ENCODE measurements around the gene CA7.
"Not testable (repeated sequence)": the region's sequence is repeated elsewhere in the genome, so short reads cannot be mapped to it uniquely, and the experiment has no call there.

Gene CA7

DNA sequence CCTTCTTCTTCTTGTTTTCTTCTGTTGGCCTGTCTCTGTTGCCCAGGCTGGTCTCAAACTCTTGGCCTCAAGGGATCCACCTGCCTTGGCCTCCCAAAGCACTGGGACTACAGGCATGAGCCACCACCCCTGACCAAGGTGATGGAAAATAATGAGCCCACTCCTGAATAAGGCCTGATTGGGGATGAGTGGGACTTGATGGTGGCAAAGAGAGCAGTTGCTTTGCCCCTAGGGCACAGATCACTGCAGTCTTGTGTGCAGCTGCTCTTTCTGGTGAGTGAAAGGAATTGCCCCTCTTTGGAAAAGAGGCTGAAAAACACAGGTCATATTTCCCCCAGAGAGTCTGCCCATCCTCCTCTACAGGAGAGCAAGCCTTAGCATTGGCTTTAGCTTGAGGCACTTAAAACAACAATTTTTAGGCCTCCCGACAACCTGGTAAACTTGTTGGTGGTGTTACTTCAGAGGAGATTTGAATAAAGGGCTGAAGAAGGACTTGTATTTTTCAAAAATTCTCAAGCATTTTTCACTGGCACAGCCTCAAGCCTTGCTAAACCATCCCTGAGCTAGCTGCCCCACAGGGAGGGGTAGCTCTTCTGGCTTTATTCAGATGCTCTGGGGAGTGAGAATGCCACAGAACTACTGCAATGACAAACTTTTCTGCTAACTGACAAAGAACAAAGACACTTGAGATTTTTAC, 30.0 kb downstream of the CA7 start:
- DNase-seq = no peak

DNA sequence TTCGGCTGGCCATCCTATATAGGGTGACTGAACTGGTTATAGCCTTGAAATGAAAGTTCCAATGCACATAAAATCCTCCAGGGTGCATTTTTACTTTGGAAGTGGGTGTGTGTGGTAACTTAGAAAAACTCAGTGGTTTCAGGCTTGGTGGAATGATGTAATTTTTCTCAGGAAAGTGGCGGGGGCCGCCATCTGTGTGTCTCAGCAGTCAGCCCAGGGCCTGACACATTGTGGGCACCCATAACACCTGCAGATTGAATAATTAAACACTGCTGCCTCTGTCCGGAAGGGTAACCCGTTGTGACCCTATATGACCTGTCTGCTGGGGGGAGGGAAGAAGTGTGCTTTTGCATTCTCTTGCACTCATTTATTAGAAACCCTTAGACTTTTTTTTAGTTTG, 33.9 kb downstream of the CA7 start:
- DNase-seq = peak; percentile 28

DNA sequence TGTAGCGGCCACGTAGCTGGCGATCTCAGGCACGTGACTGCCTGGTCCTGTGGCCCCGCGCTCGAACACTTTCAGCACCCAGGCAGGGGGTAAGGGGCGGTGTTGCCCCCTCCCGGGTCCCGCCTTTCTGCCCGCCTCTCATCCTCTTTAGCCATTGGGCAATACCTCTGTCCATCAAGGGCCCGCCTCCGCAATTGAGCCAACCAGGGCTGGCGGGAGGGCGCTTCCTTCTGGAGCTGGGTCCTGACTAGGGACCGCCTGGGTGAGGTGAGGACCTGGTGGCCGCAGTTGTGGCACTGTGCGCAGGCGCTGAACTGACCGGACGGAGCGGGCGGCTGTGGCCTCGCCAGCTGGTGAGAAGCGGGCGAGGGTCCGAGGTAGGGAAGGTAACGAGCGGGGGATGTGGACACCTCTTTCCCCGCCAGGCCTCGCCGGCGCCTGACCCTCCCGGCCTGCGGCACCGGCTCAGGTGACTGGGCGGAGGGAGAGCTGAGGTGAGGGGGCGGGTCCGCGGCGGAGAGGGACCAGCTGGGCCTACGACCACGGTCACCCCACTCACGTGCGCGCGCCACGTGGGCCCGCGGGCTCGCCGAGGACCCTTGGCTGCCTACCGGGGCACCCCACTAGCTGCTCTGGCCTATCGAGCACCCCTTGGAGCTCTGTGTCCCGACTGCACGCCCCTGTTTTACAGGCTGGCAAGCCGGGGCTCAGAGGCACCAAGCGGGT, 36.2 kb downstream of the CA7 start, which contains the start of gene PDP2:
Gene PDP2, plus strand, starts transcription at position 228 of the 726 bp plus-strand sequence. CDS start 3,770 bp downstream, outside the sequence.
- peak; percentile 88 for DNase-seq

DNA sequence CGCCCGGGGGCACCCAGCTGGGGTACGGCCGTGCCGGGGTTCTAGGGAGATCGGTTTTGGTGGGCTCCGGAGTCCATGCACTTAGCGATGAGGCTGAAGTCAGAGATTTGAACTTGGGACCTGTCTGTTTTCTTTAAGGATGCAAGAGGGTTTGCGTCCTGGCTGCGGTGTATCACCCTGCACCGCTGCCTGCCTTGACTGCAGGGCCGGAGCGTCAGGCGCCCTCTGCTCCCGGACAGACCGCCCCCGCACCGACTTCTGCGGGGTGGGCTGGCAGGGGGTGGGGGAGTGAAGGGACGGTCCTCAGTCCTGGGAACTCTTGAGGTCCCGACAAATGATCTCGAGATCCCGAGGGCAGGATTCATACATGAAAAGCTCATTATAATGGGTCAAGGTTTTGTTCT, 36.8 kb downstream of the CA7 start:
- no peak for DNase-seq

GRCh38 chr16:66881560-66881959, 37.3 kb downstream of the CA7 start:
- no peak for DNase-seq

DNA sequence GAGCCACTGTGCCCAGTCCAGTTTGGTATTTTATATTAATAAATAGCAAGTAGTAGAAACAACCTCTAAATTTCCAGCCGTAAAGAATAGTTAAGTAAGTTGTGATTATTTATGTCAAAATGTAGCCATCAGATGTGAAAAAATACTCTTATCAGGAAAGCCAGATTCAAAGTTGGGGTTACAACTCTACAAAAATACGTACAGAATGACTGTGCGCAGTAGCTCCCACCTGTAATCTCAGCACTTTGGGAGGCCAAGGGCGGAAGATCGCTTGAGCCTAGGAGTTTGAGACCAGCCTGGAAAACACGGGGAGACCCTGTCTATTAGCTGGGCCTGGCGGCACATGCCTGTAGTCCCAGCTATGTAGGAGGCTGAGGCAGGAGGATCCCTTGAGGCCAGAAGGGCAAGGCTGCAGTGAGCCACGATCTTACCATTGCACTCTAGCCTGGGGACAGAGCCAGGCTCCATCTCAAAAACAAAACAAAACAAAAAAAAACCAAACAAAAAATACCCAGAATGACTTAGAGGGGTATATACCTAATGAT, 37.8 kb downstream of the CA7 start:
- DNase-seq = no peak

- DNase-seq = no peak
Measured at GRCh38 chr16:66882702-66883101, 38.5 kb downstream of the CA7 start.

- DNase-seq = no peak
Measured at GRCh38 chr16:66885491-66885890, 41.3 kb downstream of the CA7 start.

DNA sequence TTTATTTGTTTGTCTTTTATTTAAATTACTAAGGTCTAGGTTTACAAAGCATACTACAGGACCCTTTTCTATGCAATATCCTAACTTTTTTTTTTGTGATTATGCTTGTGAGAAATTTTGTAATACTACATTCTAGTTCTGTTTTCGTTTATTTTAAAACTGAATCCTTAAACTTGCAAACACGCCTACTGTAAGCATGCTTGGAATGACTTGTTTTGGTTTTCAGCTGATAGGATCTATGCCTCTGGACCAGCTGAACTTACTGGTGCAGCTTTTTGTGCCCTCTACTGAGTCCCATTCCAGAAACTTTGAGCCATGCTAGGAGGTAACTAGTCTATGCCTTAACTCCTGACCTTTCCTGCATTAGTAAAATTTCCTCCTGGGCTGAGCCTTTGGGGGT, 42.1 kb downstream of the CA7 start:
- DNase-seq = no peak

DNA sequence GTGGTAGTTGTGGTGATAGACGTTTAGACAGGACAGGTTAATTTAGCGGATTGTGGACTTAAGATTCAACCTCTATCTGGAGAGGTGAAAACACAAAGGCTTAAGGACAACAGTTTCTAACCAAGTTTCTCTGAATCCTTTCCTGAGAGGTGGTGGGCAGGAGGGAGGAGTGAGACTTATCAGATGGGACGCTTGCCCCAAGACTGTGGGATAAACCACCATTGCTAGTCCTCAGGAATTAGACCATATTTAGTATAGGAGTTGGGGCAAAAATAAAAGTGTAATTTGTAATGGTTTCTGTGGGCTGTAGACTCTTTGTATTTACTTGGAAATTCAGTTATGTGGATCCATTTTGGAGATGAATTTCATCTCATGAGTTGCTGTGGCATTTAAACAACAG, 42.7 kb downstream of the CA7 start:
- DNase-seq = no peak

DNA sequence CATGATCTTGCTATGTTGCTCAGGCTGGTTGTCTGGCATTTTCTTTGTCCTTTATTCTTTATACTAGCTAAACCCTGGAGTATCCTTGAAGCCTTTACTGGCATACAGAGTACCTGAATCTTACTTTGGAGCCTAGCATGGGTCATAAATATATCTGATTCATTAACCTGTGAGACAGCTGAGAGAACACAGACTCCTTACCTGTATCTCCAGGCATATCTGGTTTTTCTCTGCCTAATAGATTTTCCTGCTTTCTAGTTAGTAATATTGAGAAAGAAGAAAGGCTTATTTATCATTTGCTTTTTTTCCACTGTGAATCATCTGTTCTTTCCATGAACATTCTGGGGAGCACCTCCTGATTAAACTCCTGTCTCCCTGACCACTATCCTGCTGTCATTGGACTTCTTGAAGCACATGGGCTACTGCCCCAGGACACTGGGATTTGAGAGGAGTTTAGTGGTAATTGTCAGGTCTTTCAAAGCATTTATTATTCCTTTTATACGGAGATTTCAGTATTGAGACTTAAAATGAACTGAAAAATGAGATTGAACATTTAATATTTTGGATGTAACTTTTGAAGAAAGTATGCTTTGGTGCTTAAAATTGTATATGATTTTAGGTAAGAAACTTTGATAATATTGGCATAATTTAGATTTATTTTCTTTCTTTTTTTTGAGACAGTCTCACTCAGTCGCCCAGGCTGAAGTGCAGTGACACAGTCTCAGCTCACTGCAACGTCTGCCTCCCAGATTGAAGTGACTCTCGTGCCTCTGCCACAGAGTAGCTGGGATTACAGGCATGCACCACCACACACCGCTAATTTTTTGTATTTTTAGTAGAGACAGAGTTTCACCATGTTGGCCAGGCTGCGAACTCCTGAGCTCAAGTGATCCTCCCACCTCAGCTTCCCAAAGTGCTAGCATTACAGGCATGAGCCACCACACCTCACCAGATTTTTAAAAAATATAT, 44.7 kb downstream of the CA7 start:
- no peak for DNase-seq

GRCh38 chr16:66889622-66890021, 45.4 kb downstream of the CA7 start:
- no peak for DNase-seq

DNA sequence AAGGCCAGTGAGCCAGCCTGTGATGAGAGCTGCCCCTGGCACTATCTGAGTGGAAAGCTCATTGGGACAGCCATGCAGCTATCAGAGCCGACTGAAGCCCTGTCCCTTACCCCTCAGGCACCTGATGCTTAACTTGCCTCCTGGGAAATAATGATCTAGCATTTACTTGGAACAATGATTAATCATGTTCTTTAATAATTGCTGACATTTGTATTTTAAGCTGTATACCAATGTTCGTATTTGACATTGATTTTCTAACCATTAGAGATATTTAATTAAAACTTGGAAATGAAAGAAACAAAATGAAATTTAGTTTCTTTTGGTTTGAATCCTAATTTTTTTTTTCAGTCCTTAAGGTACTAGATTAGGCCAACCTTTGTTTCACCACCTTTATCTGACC, 46.6 kb downstream of the CA7 start:
- DNase-seq = no peak

GRCh38 chr16:66891360-66891759, 47.1 kb downstream of the CA7 start:
- no peak for DNase-seq

DNA sequence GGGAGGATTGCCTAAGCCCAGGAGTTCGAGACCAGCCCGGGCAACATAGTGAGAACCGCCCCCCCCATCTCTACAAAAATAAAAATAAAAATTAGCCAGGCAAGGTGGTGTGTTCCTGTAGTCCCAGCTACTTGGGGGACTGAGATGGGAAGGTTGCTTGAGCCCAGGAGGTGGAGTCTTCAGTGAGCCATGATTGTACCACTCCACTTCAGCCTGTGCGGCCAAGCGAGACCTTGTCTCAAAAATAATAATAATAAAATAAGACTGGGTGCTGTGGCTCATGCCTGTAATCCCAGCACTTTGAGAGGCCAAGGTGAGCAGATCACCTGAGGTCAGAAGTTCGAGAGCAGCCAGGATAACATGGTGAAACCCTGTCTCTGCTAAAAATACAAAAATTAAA, 47.6 kb downstream of the CA7 start:
- DNase-seq = no peak

- no peak for DNase-seq
Measured at GRCh38 chr16:66894055-66894454, 49.8 kb downstream of the CA7 start.

GRCh38 chr16:66894948-66895688, 50.9 kb downstream of the CA7 start:
- DNase-seq = peak; percentile 57

DNA sequence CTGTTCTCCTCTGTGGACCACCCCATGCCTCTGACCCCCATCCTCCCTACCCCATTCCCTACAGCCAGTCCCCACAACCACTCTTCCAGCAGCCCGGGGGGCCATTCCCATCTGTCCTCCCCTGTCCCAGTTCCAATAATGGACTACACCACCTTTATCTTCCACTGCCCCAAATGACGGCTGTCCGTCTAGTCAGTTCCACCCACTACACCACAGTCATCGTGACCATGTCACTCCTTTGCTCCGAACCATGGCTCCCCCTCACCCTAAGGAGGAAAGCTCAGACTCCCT, 51.4 kb downstream of the CA7 start:
- no peak for DNase-seq

DNA sequence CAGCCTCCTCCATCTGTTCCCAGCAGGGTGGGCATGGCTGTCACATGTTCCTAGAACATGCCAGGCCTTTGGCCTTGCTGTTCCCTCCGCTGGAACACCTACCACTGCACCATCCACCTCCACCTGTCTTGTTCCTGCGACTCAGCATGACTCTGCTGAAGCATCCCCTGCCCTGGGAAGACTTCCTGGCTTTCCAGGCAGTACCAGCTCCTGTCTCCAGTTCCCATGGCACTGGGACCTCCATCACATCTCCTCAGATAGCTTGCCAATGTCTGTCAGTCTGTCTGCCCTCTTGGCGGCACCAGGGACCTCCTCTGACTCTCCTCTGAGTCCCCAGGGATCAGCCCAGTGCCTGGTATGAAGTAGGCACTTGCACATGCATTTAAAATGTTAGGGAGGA, 51.8 kb downstream of the CA7 start:
- DNase-seq = no peak

- DNase-seq = not testable (repeated sequence)
Measured at GRCh38 chr16:66896682-66897081, 52.5 kb downstream of the CA7 start.

- DNase-seq = no peak
Measured at GRCh38 chr16:66898207-66898606, 54.0 kb downstream of the CA7 start.

GRCh38 chr16:66898933-66899309, 54.7 kb downstream of the CA7 start:
- DNase-seq = no peak

Data from activated CD8-positive, alpha-beta memory T cell treated with anti-CD3 and anti-CD28 coated beads, Interleukin-2, amount 50 U/mL, for 4 hours (primary cell).